HCEC 1CT (cell line): Measurements from ENCODE around the gene NEK6.
A peak's percentile ranks its signal among the peaks of the same experiment; 100 is the strongest.

ENCODE experiments used
- DNase-seq: peaks from one replicate; pipeline ENCODE4 v3.0.0-alpha.2; 2017

Gene NEK6

GRCh38 chr9:124263213-124263612 is 5.5 kb downstream of the NEK6 start:
- DNase-seq = no peak

- no peak for DNase-seq
Measured at GRCh38 chr9:124263800-124264426, 6.2 kb downstream of the NEK6 start.

- DNase-seq = no peak
Measured at GRCh38 chr9:124264823-124265233, 7.1 kb downstream of the NEK6 start.

GRCh38 chr9:124265551-124265950 is 7.8 kb downstream of the NEK6 start:
- no peak for DNase-seq

- no peak for DNase-seq
Measured at GRCh38 chr9:124266139-124266825, 8.5 kb downstream of the NEK6 start.

GRCh38 chr9:124266826-124267201 is 9.1 kb downstream of the NEK6 start:
- DNase-seq = no peak

- DNase-seq = peak; percentile 35
Measured at GRCh38 chr9:124267271-124267807, 9.6 kb downstream of the NEK6 start.

GRCh38 chr9:124268248-124268647 is 10.5 kb downstream of the NEK6 start:
- DNase-seq = no peak

GRCh38 chr9:124268661-124269060 is 10.9 kb downstream of the NEK6 start:
- DNase-seq = no peak

GRCh38 chr9:124269556-124269955 is 11.8 kb downstream of the NEK6 start:
- DNase-seq = no peak

GRCh38 chr9:124270504-124271335 is 13.0 kb downstream of the NEK6 start:
- DNase-seq = no peak

- no peak for DNase-seq
Measured at GRCh38 chr9:124271660-124272059, 13.9 kb downstream of the NEK6 start.

GRCh38 chr9:124272118-124272517 is 14.4 kb downstream of the NEK6 start:
- no peak for DNase-seq

- no peak for DNase-seq
Measured at GRCh38 chr9:124272979-124273378, 15.2 kb downstream of the NEK6 start.

GRCh38 chr9:124273427-124274160 is 15.8 kb downstream of the NEK6 start:
- DNase-seq = no peak

GRCh38 chr9:124274226-124274625 is 16.5 kb downstream of the NEK6 start:
- DNase-seq = no peak

- DNase-seq = no peak
Measured at GRCh38 chr9:124274738-124275137, 17.0 kb downstream of the NEK6 start.

GRCh38 chr9:124277420-124277819 is 19.7 kb downstream of the NEK6 start:
- DNase-seq = no peak

- no peak for DNase-seq
Measured at GRCh38 chr9:124278054-124278540, 20.3 kb downstream of the NEK6 start.

- no peak for DNase-seq
Measured at GRCh38 chr9:124279531-124280175, 21.9 kb downstream of the NEK6 start.

- no peak for DNase-seq
Measured at GRCh38 chr9:124280176-124280691, 22.5 kb downstream of the NEK6 start.

- DNase-seq = no peak
Measured at GRCh38 chr9:124281931-124282371, 24.2 kb downstream of the NEK6 start.
